SK-N-SH treated with all-trans-retinoic acid at 6 μM for 48 hours (cell line): ENCODE measurements around the gene NFYC.

Experiments used
- ATAC-seq: fragments of 200-7000 bp; cut with Tn5 transposase; 3 replicates; pipeline ENCODE4 v1.9.1; 2020; ENCODE audit warnings: mild to moderate bottlenecking, moderate library complexity
- ARNTL ChIP-seq: fragments of 450-650 bp; formaldehyde crosslinking; IDR thresholded peaks from 2 replicates; pipeline ENCODE4 v1.5.0; 2020; ENCODE audit warnings: low read depth, mild to moderate bottlenecking, moderate library complexity, borderline replicate concordance
- BACH2 ChIP-seq: fragments of 250-450 bp; sonication (Bioruptor Pico); IDR thresholded peaks from 2 replicates; pipeline ENCODE4 v1.9.0; 2021; ENCODE audit warnings: mild to moderate bottlenecking, borderline replicate concordance
- CSDC2 ChIP-seq: fragments of 250-450 bp; sonication (Bioruptor Pico); IDR thresholded peaks from 2 replicates; pipeline ENCODE4 v1.5.0; 2020; ENCODE audit warnings: mild to moderate bottlenecking, moderate library complexity
- ESRRG ChIP-seq: fragments of 250-450 bp; sonication (Bioruptor Pico); IDR thresholded peaks from 2 replicates; pipeline ENCODE4 v1.6.1; 2021; ENCODE audit warnings: mild to moderate bottlenecking
- GLIS3 ChIP-seq: fragments of 250-450 bp; sonication (Bioruptor Pico); IDR thresholded peaks from 2 replicates; pipeline ENCODE4 v1.5.0; 2020; ENCODE audit warnings: mild to moderate bottlenecking, moderate library complexity
- ISL1 ChIP-seq: fragments of 250-450 bp; sonication (Bioruptor Pico); IDR thresholded peaks from 2 replicates; pipeline ENCODE4 v2.1.2; 2022; ENCODE audit warnings: mild to moderate bottlenecking, moderate library complexity
- OSR1 ChIP-seq: fragments of 250-450 bp; sonication (Bioruptor Pico); IDR thresholded peaks from 2 replicates; pipeline ENCODE4 v1.8.0; 2022; ENCODE audit warnings: moderate library complexity, mild to moderate bottlenecking, inconsistent platforms
- PPARA ChIP-seq: fragments of 250-450 bp; sonication (Bioruptor Pico); IDR thresholded peaks from 2 replicates; pipeline ENCODE4 v1.5.0; 2020; ENCODE audit warnings: mild to moderate bottlenecking, borderline replicate concordance
- RARB ChIP-seq: fragments of 250-450 bp; sonication (Bioruptor Pico); IDR thresholded peaks from 2 replicates; pipeline ENCODE4 v1.8.0; 2021; ENCODE audit warnings: mild to moderate bottlenecking, moderate library complexity
- SNAI2 ChIP-seq: fragments of 250-450 bp; sonication (Bioruptor Pico); IDR thresholded peaks from 2 replicates; pipeline ENCODE4 v1.5.0; 2020; ENCODE audit warnings: mild to moderate bottlenecking, moderate library complexity
- TCF4 ChIP-seq: fragments of 250-450 bp; sonication (Bioruptor Pico); IDR thresholded peaks from 2 replicates; pipeline ENCODE4 v1.8.0; 2021; ENCODE audit warnings: mild to moderate bottlenecking, moderate library complexity, borderline replicate concordance
- TOX ChIP-seq: fragments of 250-450 bp; sonication (Bioruptor Pico); IDR thresholded peaks from 2 replicates; pipeline ENCODE4 v1.8.0; 2021; ENCODE audit warnings: mild to moderate bottlenecking, moderate library complexity, borderline replicate concordance
- ZC3H10 ChIP-seq: fragments of 250-450 bp; sonication (Bioruptor Pico); IDR thresholded peaks from 2 replicates; pipeline ENCODE4 v1.5.1; 2021; ENCODE audit warnings: mild to moderate bottlenecking, moderate library complexity
- ZFP3 ChIP-seq: fragments of 250-450 bp; sonication (Bioruptor Pico); IDR thresholded peaks from 2 replicates; pipeline ENCODE4 v1.5.0; 2020; ENCODE audit warnings: mild to moderate bottlenecking, moderate library complexity
- ZFP30 ChIP-seq: fragments of 450-650 bp; formaldehyde crosslinking; IDR thresholded peaks from 2 replicates; pipeline ENCODE4 v1.5.0; 2022; ENCODE audit warnings: mild to moderate bottlenecking, moderate library complexity
- ZNF565 ChIP-seq: fragments of 450-650 bp; formaldehyde crosslinking; conservative IDR thresholded peaks from 2 replicates; pipeline ENCODE4 v1.5.0; 2020; ENCODE audit warnings: low read depth, mild to moderate bottlenecking, moderate library complexity
- ZNF70 ChIP-seq: fragments of 450-650 bp; formaldehyde crosslinking; IDR thresholded peaks from 2 replicates; pipeline ENCODE4 v1.5.0; 2020; ENCODE audit warnings: mild to moderate bottlenecking, moderate library complexity
- ZNF8 ChIP-seq: fragments of 450-650 bp; formaldehyde crosslinking; IDR thresholded peaks from 2 replicates; pipeline ENCODE4 v1.5.0; 2020; ENCODE audit warnings: mild to moderate bottlenecking, moderate library complexity
- TF ChIP-seq, protein P1 (sequence below): fragments of 250-450 bp; sonication (Bioruptor Pico); IDR thresholded peaks from 2 replicates; pipeline ENCODE4 v1.5.1; 2020; ENCODE audit warnings: low read depth, mild to moderate bottlenecking, moderate library complexity
- TF ChIP-seq, protein P2 (sequence below): fragments of 250-450 bp; sonication (Bioruptor Pico); IDR thresholded peaks from 2 replicates; pipeline ENCODE4 v1.5.0; 2020; ENCODE audit warnings: mild to moderate bottlenecking, moderate library complexity
- TF ChIP-seq, protein P3 (sequence below): fragments of 250-450 bp; sonication (Bioruptor Pico); IDR thresholded peaks from 2 replicates; pipeline ENCODE4 v1.5.1; 2021; ENCODE audit warnings: mild to moderate bottlenecking, moderate library complexity
- TF ChIP-seq, protein P4 (sequence below): fragments of 250-450 bp; sonication (Bioruptor Pico); IDR thresholded peaks from 2 replicates; pipeline ENCODE4 v1.8.0; 2021; ENCODE audit warnings: low read depth, mild to moderate bottlenecking, moderate library complexity, borderline replicate concordance

Gene NFYC

DNA sequence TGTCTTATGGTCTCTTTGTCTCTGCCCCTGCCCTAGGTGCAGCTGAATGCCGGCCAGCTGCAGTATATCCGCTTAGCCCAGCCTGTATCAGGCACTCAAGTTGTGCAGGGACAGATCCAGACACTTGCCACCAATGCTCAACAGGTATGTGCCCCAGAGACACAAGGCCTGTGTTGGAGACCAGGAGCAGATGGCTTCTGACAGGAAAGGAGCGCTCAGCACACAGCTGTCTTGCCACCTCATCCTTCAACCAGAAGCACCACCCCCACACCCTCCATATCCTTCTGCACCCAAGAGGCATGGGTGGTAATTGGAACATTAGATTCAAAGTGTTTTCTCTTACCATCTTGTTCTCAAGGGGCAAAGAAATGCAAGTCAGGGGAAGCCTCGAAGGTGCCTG is 75.1 kb downstream of the NFYC start:
- ATAC-seq = no peak
- TF ChIP-seq, protein P1, sequence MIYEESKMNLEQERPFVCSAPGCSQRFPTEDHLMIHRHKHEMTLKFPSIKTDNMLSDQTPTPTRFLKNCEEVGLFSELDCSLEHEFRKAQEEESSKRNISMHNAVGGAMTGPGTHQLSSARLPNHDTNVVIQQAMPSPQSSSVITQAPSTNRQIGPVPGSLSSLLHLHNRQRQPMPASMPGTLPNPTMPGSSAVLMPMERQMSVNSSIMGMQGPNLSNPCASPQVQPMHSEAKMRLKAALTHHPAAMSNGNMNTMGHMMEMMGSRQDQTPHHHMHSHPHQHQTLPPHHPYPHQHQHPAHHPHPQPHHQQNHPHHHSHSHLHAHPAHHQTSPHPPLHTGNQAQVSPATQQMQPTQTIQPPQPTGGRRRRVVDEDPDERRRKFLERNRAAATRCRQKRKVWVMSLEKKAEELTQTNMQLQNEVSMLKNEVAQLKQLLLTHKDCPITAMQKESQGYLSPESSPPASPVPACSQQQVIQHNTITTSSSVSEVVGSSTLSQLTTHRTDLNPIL (CRISPR knock-in tag) = no peak
- no peak for TF ChIP-seq RARB (CRISPR knock-in tag)
- TF ChIP-seq ZFP3 (CRISPR knock-in tag) = no peak
- TF ChIP-seq ZFP30 (CRISPR knock-in tag) = no peak
- TF ChIP-seq TOX (CRISPR knock-in tag) = no peak
- TF ChIP-seq CSDC2 (CRISPR knock-in tag) = no peak
- TF ChIP-seq ZNF8 = no peak
- TF ChIP-seq ZNF70 (CRISPR knock-in tag) = no peak
- no peak for TF ChIP-seq TCF4
- TF ChIP-seq, protein P2, sequence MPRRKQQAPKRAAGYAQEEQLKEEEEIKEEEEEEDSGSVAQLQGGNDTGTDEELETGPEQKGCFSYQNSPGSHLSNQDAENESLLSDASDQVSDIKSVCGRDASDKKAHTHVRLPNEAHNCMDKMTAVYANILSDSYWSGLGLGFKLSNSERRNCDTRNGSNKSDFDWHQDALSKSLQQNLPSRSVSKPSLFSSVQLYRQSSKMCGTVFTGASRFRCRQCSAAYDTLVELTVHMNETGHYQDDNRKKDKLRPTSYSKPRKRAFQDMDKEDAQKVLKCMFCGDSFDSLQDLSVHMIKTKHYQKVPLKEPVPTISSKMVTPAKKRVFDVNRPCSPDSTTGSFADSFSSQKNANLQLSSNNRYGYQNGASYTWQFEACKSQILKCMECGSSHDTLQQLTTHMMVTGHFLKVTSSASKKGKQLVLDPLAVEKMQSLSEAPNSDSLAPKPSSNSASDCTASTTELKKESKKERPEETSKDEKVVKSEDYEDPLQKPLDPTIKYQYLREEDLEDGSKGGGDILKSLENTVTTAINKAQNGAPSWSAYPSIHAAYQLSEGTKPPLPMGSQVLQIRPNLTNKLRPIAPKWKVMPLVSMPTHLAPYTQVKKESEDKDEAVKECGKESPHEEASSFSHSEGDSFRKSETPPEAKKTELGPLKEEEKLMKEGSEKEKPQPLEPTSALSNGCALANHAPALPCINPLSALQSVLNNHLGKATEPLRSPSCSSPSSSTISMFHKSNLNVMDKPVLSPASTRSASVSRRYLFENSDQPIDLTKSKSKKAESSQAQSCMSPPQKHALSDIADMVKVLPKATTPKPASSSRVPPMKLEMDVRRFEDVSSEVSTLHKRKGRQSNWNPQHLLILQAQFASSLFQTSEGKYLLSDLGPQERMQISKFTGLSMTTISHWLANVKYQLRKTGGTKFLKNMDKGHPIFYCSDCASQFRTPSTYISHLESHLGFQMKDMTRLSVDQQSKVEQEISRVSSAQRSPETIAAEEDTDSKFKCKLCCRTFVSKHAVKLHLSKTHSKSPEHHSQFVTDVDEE (CRISPR knock-in tag) = no peak
- TF ChIP-seq PPARA = no peak
- TF ChIP-seq, protein P3, sequence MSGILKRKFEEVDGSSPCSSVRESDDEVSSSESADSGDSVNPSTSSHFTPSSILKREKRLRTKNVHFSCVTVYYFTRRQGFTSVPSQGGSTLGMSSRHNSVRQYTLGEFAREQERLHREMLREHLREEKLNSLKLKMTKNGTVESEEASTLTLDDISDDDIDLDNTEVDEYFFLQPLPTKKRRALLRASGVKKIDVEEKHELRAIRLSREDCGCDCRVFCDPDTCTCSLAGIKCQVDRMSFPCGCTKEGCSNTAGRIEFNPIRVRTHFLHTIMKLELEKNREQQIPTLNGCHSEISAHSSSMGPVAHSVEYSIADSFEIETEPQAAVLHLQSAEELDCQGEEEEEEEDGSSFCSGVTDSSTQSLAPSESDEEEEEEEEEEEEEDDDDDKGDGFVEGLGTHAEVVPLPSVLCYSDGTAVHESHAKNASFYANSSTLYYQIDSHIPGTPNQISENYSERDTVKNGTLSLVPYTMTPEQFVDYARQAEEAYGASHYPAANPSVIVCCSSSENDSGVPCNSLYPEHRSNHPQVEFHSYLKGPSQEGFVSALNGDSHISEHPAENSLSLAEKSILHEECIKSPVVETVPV (CRISPR knock-in tag) = no peak
- TF ChIP-seq OSR1 (CRISPR knock-in tag) = no peak

DNA sequence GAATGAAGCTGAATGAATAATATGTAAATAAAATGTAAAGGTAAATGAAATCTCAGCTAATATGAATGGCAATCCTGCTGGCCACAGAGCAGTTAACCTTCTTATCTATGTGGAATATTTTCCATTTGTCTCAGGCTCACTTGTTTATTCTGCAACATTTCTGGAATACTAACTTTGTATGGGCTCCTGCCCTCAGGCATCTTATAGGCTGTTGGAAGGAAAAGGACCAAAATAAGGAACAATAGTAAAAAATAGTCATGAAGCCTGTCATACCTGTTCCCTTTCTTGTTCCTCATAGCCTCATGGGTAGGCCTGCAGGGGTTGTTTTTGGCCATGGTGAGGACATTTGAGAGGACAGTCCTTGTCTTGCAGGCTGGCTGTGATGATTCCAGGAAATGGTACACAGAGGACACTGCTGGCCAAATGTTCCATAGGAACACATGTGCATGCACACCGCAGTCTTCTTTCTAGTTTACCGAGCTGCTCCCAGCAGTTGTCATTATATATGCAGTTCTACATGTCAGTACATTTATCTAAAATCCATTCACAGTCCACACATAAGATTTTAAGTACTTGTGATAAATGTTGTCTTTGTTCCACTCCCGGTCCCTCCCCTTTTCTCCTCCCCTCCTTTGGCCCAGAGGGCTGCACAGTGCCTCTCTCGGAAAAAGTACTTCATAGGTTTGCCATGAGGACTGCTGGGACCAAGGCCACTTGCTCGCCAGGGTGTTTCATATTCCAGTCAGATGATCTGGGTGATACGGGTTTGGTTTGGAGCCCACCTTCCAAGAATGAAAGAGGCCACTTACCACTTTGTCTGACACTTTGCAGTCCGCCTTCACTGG is 76.9 kb downstream of the NFYC start:
- no peak for ATAC-seq
- TF ChIP-seq, protein P1 (CRISPR knock-in tag) = no peak
- TF ChIP-seq, protein P2 (CRISPR knock-in tag) = no peak
- no peak for TF ChIP-seq RARB (CRISPR knock-in tag)
- TF ChIP-seq ZFP3 (CRISPR knock-in tag) = no peak
- no peak for TF ChIP-seq ZNF70 (CRISPR knock-in tag)
- no peak for TF ChIP-seq ARNTL
- TF ChIP-seq ISL1 (CRISPR knock-in tag) = no peak
- no peak for TF ChIP-seq TOX (CRISPR knock-in tag)
- no peak for TF ChIP-seq GLIS3
- no peak for TF ChIP-seq ZFP30 (CRISPR knock-in tag)
- no peak for TF ChIP-seq ZC3H10 (CRISPR knock-in tag)
- no peak for TF ChIP-seq SNAI2 (CRISPR knock-in tag)
- TF ChIP-seq PPARA = no peak
- TF ChIP-seq, protein P4, sequence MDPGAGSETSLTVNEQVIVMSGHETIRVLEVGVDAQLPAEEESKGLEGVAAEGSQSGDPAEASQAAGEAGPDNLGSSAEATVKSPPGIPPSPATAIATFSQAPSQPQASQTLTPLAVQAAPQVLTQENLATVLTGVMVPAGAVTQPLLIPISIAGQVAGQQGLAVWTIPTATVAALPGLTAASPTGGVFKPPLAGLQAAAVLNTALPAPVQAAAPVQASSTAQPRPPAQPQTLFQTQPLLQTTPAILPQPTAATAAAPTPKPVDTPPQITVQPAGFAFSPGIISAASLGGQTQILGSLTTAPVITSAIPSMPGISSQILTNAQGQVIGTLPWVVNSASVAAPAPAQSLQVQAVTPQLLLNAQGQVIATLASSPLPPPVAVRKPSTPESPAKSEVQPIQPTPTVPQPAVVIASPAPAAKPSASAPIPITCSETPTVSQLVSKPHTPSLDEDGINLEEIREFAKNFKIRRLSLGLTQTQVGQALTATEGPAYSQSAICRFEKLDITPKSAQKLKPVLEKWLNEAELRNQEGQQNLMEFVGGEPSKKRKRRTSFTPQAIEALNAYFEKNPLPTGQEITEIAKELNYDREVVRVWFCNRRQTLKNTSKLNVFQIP (CRISPR knock-in tag) = no peak
- no peak for TF ChIP-seq ZNF565 (CRISPR knock-in tag)
- TF ChIP-seq BACH2 (CRISPR knock-in tag) = no peak
- no peak for TF ChIP-seq ZNF8
- no peak for TF ChIP-seq ESRRG (CRISPR knock-in tag)
